ENCODE data around the gene PKN3. TPM values are rescaled to one million over a fixed set of nuclear protein-coding genes. Genes with fewer than 3 reads are reported as not detected.
A peak's percentile ranks its signal among the peaks of the same experiment; 100 is the strongest.

Gene PKN3
- total RNA-seq, 4 donors from 2014 or later = 2.4 to 8.4 (median 4.1) TPM

DNA sequence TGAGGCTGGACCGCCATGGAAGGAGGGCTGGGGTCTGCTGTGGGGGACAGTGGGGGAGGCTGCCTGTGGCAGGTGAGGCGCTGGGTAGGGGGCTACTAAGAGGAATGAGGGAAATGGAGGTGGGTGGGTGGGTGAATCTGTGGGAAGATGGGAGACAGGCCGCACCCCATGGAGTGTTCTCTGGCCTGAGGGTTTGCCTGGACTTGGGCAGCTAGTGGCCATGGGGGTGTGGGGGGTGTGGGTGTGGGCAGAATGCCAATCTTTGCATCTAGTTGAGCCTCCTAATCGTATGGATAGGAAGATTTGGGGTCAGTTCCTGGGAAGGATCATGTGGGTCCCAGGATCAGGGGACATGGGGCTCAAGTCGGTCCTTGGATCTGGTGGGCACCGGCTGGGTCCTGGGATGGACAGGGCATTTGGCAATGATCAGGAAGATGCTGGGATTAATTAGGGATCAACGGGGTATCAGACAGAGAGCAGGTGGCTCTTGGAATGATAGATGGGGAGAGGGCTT is 21.1 kb downstream of the PKN3 start:
- 34 to 35% methylated on average over 7 of the region's 7 CpGs for WGBS, 2 donors
- intact Hi-C loops (cut with DNase I; ENCODE audit: low total_unique reads) = no loop called here
- TF ChIP-seq POLR2A (IDR thresholded peaks at IDR 0.05) = no peak
- no peak for TF ChIP-seq CTCF (IDR thresholded peaks at IDR 0.05)

DNA sequence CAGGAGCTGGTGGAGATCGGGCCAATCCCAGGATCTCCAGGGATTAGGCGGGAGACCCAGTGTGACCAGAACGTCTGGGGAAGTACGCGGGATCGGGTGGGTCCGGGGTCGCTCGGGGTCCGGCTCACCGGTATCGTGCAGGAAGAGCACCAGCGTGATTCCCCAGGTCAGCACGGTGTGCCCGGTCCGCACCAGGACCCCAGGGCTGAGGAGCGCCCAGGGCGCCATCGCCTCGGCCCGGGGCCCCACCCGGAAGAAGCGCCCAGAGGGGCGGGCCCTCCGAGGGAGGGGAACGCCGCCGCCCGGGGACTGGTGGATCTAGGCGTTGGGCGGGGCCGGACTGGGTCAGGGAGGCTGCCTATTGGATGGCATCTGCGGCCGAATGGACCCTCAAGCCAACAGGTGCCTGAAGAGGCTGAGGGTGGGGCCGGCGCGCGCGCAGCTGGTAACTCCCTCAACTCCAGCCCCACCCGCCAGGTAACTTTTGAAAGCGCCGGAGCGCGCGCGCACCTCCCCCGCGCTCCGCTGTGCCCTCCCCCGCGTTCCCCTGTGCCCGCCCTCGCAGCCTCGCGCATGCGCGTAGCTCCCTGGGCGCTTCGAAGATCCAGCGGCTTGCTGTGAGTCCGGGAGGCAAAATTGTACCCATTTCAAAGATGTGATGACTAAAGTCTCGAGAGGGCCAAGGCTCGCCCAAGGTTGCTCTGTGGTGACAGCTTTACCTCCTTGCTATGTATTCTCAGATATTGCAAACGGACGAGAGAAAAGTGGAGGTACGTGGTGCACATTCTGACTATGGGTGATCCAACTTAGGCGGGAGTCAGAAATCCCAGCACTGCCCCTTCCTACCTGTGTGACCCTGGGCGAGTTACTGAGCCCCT is 21.8 kb downstream of the PKN3 start, which contains the start of gene ZDHHC12:
Gene ZDHHC12 (minus strand): TSS at position 262 of the 878 bp plus-strand sequence. CDS start 34 bp downstream, at position 228.
- intact Hi-C loops (cut with DNase I; ENCODE audit: low total_unique reads) = no loop called here
- peak; percentile 96 to 99 for DNase-seq (ENCODE audit: low spot score in 2 of 2)
- TF ChIP-seq CTCF (IDR thresholded peaks at IDR 0.05) = no peak
- no peak for TF ChIP-seq POLR2A (IDR thresholded peaks at IDR 0.05)
- peak within 1 kb of the TSS; percentile 37 for H3K4me3 ChIP-seq (ENCODE audit: low read depth, poor library complexity, severe bottlenecking)
- WGBS, 2 donors = 2% methylated on average over 24 to 45 of the region's 68 CpGs

More for the DNA sequence above, 21.1 kb downstream of the PKN3 start:
- no peak for DNase-seq (ENCODE audit: low spot score in 2 of 2)
- peak overlapping the region; percentile 37 for H3K4me3 ChIP-seq (ENCODE audit: low read depth, poor library complexity, severe bottlenecking)

DNA sequence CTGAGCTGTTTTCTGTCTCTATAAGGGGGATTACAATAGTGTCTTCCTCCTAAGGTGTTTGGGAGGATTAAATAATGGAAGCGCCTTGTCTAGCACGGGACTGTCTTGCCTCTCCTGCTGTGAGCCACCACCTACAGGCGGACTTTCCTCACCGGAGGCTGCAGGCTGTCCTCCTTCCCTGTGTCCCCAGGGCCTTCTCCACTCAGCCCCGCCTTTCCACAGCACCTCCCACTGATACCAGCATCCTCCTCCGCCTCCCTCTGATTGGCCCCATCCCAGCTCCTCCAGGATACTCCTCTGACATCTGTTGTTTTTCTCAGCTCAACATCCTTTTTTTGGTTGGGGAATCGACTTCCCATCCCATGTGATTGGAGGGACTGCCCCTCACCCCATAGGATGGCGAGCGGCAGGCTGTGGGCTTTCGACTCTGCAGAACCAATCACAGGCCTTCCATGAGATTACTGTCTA is 22.5 kb downstream of the PKN3 start:
- no peak for TF ChIP-seq POLR2A (IDR thresholded peaks at IDR 0.05)
- intact Hi-C loops (cut with DNase I; ENCODE audit: low total_unique reads) = no loop called here
- 13 to 15% methylated on average over 10 of the region's 10 CpGs for WGBS, 2 donors
- H3K4me3 ChIP-seq (ENCODE audit: low read depth, poor library complexity, severe bottlenecking) = peak overlapping the region; percentile 37
- DNase-seq (ENCODE audit: low spot score in 2 of 2) = peak; percentile 79 to 94

- no peak for DNase-seq (ENCODE audit: low spot score in 2 of 2)
- no peak for TF ChIP-seq POLR2A (IDR thresholded peaks at IDR 0.05)
Measured at GRCh38 chr9:128727640-128728248, 25.4 kb downstream of the PKN3 start.

DNA sequence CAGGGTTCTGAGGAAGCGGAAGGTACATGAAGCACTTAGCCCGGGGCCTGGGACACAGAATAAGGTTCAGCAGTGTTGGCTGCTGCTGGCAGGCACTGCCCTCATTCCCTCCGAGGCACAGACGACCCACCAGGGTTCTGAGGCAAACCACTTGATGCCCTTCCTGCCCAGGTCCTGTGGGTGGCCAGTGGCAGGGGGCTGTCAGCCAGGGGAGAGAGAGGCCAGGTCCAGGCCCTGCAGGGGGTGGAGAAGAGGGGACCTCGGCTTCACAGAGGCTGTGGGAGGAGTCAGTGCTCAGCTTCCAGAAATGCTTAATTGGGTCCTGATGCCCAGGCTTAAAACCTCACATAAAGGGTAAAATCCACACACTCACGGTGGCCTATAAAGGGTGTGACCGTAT is 26.0 kb downstream of the PKN3 start:
- WGBS, 2 donors = 52 to 59% methylated on average over 7 of the region's 7 CpGs
- TF ChIP-seq CTCF (IDR thresholded peaks at IDR 0.05) = no peak
- no peak for TF ChIP-seq POLR2A (IDR thresholded peaks at IDR 0.05)
- no peak for DNase-seq (ENCODE audit: low spot score in 2 of 2)
- H3K4me3 ChIP-seq (ENCODE audit: low read depth, poor library complexity, severe bottlenecking) = no peak overlapping the region
- intact Hi-C loops (cut with DNase I; ENCODE audit: low total_unique reads) = no loop called here

More at GRCh38 chr9:128727640-128728248, 25.4 kb downstream of the PKN3 start:
- intact Hi-C loops (cut with DNase I; ENCODE audit: low total_unique reads) = no loop called here
- H3K4me3 ChIP-seq (ENCODE audit: low read depth, poor library complexity, severe bottlenecking) = no peak overlapping the region
- WGBS, 2 donors = 75 to 79% methylated on average over 5 of the region's 5 CpGs

DNA sequence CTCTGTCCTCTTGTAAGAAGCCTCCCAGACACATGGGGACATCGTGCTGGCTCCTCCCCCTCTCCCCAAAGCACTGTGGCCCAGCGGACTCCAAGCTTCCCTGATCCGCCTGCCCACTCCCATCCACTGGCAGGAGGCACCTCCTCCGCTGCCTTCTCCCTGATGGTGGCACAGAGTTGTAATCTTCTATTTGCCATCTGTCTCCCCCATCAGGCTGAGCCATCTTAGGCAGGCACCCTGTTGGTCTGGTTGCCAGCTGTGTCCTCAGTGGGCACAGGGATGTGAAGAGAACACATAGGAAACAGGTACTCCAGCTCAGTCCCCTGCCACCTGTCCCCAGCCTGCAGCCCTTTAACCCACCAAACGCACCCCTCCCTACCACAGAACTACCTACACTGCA is 27.0 kb downstream of the PKN3 start:
- intact Hi-C loops (cut with DNase I; ENCODE audit: low total_unique reads) = no loop called here
- H3K4me3 ChIP-seq (ENCODE audit: low read depth, poor library complexity, severe bottlenecking) = no peak overlapping the region
- DNase-seq (ENCODE audit: low spot score in 2 of 2) = no peak
- TF ChIP-seq POLR2A (IDR thresholded peaks at IDR 0.05) (no peak), CTCF (IDR thresholded peaks at IDR 0.05) (no peak)
- WGBS, 2 donors = 68 to 73% methylated on average over 5 of the region's 5 CpGs

Data from lower leg skin (tissue), 4 donors.